Measurements from ENCODE around the gene HRC.

HRC gene

GRCh38 chr19:49167857-49168409, 12.7 kb upstream of the HRC start:
- ATAC-seq, result no peak
- no peak for TF ChIP-seq TCF4 (CRISPR knock-in tag; IDR thresholded peaks at IDR 0.05; ENCODE audit: borderline replicate concordance)
- TF ChIP-seq BACH2 (CRISPR knock-in tag; IDR thresholded peaks at IDR 0.05; ENCODE audit: borderline replicate concordance), result no peak
- no peak for TF ChIP-seq CSDC2 (CRISPR knock-in tag; IDR thresholded peaks at IDR 0.05)
- TF ChIP-seq ISL1 (CRISPR knock-in tag; IDR thresholded peaks at IDR 0.05), result no peak

DNA sequence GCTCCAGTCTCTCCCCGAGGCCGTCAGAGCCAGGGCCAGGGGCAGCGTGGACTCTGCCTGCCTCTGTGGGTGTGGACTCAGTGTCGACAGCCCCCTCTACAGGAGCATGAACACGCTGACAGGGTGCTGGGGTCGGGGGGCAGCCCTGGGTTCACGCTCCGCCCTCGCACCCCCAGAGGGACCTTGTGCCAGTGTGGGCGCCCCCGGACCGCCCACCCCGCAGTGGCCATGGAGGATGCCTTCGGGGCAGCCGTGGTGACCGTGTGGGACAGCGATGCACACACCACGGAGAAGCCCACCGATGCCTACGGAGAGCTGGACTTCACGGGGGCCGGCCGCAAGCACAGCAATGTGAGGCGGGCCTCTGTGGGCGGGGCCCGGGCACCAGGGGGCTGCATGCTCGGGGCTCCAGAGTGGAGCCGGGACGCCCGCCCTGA, 10.7 kb upstream of the HRC start:
- no peak; the same call in 2 of the 3 replicates for ATAC-seq

DNA sequence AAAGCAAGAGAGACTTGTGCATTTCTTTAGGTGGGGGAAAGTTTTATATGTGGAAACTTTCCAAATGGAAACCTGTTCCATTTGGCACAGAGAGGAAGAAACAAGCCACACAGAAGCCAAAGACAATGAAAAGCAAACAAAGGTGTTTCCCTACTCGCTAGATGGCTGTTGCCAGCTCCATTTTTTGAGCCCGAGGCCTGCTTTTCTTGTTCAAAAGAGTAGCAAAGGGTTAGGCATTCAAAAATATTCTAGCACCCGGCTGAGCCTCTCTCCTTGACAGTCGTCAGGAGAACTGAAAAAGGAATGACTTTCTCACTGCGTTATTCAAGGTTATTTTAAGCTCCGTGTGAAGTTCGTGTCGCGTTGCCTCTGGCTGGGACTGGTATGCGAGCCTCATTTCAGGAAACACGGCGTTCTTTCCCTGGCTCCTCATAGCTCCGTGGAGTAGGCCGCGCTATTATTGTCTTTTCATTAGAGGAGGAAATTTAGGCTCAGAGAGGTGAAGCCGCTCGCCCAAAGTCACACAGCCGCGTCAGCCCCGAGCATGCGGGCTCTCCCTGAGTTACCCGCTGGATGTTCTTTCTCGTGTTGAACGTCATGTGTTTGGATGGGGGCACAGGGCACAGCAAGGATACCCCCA, 10.0 kb upstream of the HRC start:
- TF ChIP-seq ISL1 (CRISPR knock-in tag; IDR thresholded peaks at IDR 0.05) (no peak), RARB (CRISPR knock-in tag; IDR thresholded peaks at IDR 0.05) (no peak), ZFP30 (CRISPR knock-in tag; IDR thresholded peaks at IDR 0.05) (no peak), ZFP3 (CRISPR knock-in tag; IDR thresholded peaks at IDR 0.05) (no peak), POU6F1 (CRISPR knock-in tag; IDR thresholded peaks at IDR 0.05; ENCODE audit: borderline replicate concordance, low read depth) (no peak), SNAI2 (CRISPR knock-in tag; IDR thresholded peaks at IDR 0.05) (no peak), ZNF70 (CRISPR knock-in tag; IDR thresholded peaks at IDR 0.05) (no peak), ESRRG (CRISPR knock-in tag; IDR thresholded peaks at IDR 0.05) (no peak), BACH2 (CRISPR knock-in tag; IDR thresholded peaks at IDR 0.05; ENCODE audit: borderline replicate concordance) (no peak), TCF4 (CRISPR knock-in tag; IDR thresholded peaks at IDR 0.05; ENCODE audit: borderline replicate concordance) (no peak), ZNF565 (CRISPR knock-in tag; conservative IDR thresholded peaks at IDR 0.05; ENCODE audit: low read depth) (no peak), ZNF8 (CRISPR knock-in tag; IDR thresholded peaks at IDR 0.05) (no peak), TOX (CRISPR knock-in tag; IDR thresholded peaks at IDR 0.05; ENCODE audit: borderline replicate concordance) (no peak), GLIS3 (CRISPR knock-in tag; IDR thresholded peaks at IDR 0.05) (no peak), ARNTL (CRISPR knock-in tag; IDR thresholded peaks at IDR 0.05; ENCODE audit: borderline replicate concordance, low read depth) (no peak), CSDC2 (CRISPR knock-in tag; IDR thresholded peaks at IDR 0.05) (no peak)
- TF ChIP-seq, protein P1, sequence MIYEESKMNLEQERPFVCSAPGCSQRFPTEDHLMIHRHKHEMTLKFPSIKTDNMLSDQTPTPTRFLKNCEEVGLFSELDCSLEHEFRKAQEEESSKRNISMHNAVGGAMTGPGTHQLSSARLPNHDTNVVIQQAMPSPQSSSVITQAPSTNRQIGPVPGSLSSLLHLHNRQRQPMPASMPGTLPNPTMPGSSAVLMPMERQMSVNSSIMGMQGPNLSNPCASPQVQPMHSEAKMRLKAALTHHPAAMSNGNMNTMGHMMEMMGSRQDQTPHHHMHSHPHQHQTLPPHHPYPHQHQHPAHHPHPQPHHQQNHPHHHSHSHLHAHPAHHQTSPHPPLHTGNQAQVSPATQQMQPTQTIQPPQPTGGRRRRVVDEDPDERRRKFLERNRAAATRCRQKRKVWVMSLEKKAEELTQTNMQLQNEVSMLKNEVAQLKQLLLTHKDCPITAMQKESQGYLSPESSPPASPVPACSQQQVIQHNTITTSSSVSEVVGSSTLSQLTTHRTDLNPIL (CRISPR knock-in tag; IDR thresholded peaks at IDR 0.05; ENCODE audit: low read depth), result no peak
- TF ChIP-seq, protein P2, sequence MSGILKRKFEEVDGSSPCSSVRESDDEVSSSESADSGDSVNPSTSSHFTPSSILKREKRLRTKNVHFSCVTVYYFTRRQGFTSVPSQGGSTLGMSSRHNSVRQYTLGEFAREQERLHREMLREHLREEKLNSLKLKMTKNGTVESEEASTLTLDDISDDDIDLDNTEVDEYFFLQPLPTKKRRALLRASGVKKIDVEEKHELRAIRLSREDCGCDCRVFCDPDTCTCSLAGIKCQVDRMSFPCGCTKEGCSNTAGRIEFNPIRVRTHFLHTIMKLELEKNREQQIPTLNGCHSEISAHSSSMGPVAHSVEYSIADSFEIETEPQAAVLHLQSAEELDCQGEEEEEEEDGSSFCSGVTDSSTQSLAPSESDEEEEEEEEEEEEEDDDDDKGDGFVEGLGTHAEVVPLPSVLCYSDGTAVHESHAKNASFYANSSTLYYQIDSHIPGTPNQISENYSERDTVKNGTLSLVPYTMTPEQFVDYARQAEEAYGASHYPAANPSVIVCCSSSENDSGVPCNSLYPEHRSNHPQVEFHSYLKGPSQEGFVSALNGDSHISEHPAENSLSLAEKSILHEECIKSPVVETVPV (CRISPR knock-in tag; IDR thresholded peaks at IDR 0.05), result no peak
- TF ChIP-seq, protein P3, sequence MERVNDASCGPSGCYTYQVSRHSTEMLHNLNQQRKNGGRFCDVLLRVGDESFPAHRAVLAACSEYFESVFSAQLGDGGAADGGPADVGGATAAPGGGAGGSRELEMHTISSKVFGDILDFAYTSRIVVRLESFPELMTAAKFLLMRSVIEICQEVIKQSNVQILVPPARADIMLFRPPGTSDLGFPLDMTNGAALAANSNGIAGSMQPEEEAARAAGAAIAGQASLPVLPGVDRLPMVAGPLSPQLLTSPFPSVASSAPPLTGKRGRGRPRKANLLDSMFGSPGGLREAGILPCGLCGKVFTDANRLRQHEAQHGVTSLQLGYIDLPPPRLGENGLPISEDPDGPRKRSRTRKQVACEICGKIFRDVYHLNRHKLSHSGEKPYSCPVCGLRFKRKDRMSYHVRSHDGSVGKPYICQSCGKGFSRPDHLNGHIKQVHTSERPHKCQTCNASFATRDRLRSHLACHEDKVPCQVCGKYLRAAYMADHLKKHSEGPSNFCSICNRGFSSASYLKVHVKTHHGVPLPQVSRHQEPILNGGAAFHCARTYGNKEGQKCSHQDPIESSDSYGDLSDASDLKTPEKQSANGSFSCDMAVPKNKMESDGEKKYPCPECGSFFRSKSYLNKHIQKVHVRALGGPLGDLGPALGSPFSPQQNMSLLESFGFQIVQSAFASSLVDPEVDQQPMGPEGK (CRISPR knock-in tag; IDR thresholded peaks at IDR 0.05; ENCODE audit: borderline replicate concordance), result no peak
- no peak for ATAC-seq

More for the DNA sequence above, 10.7 kb upstream of the HRC start:
- no peak for TF ChIP-seq ZC3H10 (CRISPR knock-in tag; IDR thresholded peaks at IDR 0.05)
- TF ChIP-seq ZNF8 (CRISPR knock-in tag; IDR thresholded peaks at IDR 0.05), result no peak
- TF ChIP-seq, protein P3 (CRISPR knock-in tag; IDR thresholded peaks at IDR 0.05; ENCODE audit: borderline replicate concordance), result no peak
